Trophoblast cell (in vitro differentiated cells and primary cell): ENCODE measurements around the gene SLC6A18.
"Not testable (repeated sequence)": the region's sequence is repeated elsewhere in the genome, so short reads cannot be mapped to it uniquely, and the experiment has no call there.

Experiments used
- DNase-seq, 2 donors: peaks; one replicate each; pipeline ENCODE4 v3.0.0-alpha.2; 2016
- H2AFZ ChIP-seq: 2 replicates; pipeline ENCODE4 v1.6.1; 2013; ENCODE audit warnings: low read length, moderate library complexity, mild to moderate bottlenecking; ENCODE audit not compliant: insufficient read depth, poor library complexity
- H2AK5ac ChIP-seq: 2 replicates; pipeline ENCODE4 v1.6.1; 2013; ENCODE audit warnings: mild to moderate bottlenecking, low read length
- H2BK120ac ChIP-seq: 2 replicates; pipeline ENCODE4 v1.6.1; 2013; ENCODE audit warnings: low read length, mild to moderate bottlenecking, moderate library complexity; ENCODE audit not compliant: insufficient read depth, poor library complexity
- H2BK12ac ChIP-seq: 2 replicates; pipeline ENCODE4 v1.6.1; 2013; ENCODE audit warnings: mild to moderate bottlenecking, low read length, moderate library complexity
- H2BK5ac ChIP-seq: 2 replicates; pipeline ENCODE4 v1.6.1; 2013; ENCODE audit warnings: low read length, low read depth, moderate library complexity, mild to moderate bottlenecking; ENCODE audit not compliant: poor library complexity
- H3K14ac ChIP-seq: 2 replicates; pipeline ENCODE4 v1.6.1; 2013; ENCODE audit warnings: mild to moderate bottlenecking, low read length
- H3K18ac ChIP-seq: 2 replicates; pipeline ENCODE4 v1.6.1; 2013; ENCODE audit warnings: mild to moderate bottlenecking, low read length
- H3K23ac ChIP-seq: 2 replicates; pipeline ENCODE4 v1.6.1; 2013; ENCODE audit warnings: low read length
- H3K27ac ChIP-seq: 2 replicates; pipeline ENCODE4 v1.5.1; 2013; ENCODE audit warnings: low read depth, mild to moderate bottlenecking, inconsistent platforms, low read length, moderate library complexity
- H3K27me3 ChIP-seq: 2 replicates; pipeline ENCODE4 v1.6.1; 2013; ENCODE audit warnings: inconsistent platforms, mild to moderate bottlenecking, low read length, moderate library complexity; ENCODE audit not compliant: insufficient read depth
- H3K36me3 ChIP-seq, 2 experiments: 1 replicate in 1 of 2; 2 replicates in 1 of 2; pipeline ENCODE4 v1.6.1; 2013; ENCODE audit warnings: low read length in 2 of 2, mild to moderate bottlenecking in 2 of 2, moderate library complexity in 1 of 2; ENCODE audit not compliant: insufficient read depth in 2 of 2, control insufficient read depth in 1 of 2
- H3K4ac ChIP-seq: 2 replicates; pipeline ENCODE4 v1.6.1; 2013; ENCODE audit warnings: low read depth, mild to moderate bottlenecking, low read length, moderate library complexity
- H3K4me1 ChIP-seq, 2 experiments: 1 replicate in 1 of 2; 2 replicates in 1 of 2; pipeline ENCODE4 v1.6.1; 2013; ENCODE audit warnings: low read length in 2 of 2, mild to moderate bottlenecking in 2 of 2, moderate library complexity in 1 of 2; ENCODE audit not compliant: insufficient read depth in 2 of 2, control insufficient read depth in 1 of 2
- H3K4me2 ChIP-seq: 2 replicates; pipeline ENCODE4 v1.6.1; 2013; ENCODE audit warnings: inconsistent platforms, mild to moderate bottlenecking, low read length, moderate library complexity
- H3K4me3 ChIP-seq: 2 replicates; pipeline ENCODE4 v1.5.1; 2013; ENCODE audit warnings: mild to moderate bottlenecking, low read depth, low read length, inconsistent platforms
- H3K79me1 ChIP-seq: one replicate; pipeline ENCODE4 v1.6.1; 2013; ENCODE audit warnings: low read length
- H3K79me2 ChIP-seq: 2 replicates; pipeline ENCODE4 v1.6.1; 2013; ENCODE audit warnings: low read length, mild to moderate bottlenecking; ENCODE audit not compliant: control insufficient read depth, insufficient read depth, poor library complexity
- H3K9ac ChIP-seq: 2 replicates; pipeline ENCODE4 v1.6.1; 2013; ENCODE audit warnings: mild to moderate bottlenecking, low read length
- H3K9me3 ChIP-seq: 2 replicates; pipeline ENCODE4 v1.6.1; 2013; ENCODE audit warnings: low read depth, mild to moderate bottlenecking, control low read depth, inconsistent platforms, low read length; ENCODE audit not compliant: insufficient read depth
- H4K12ac ChIP-seq: 2 replicates; pipeline ENCODE4 v1.6.1; 2013; ENCODE audit warnings: low read depth, mild to moderate bottlenecking, low read length, moderate library complexity
- H4K8ac ChIP-seq: 2 replicates; pipeline ENCODE4 v1.6.1; 2013; ENCODE audit warnings: low read depth, mild to moderate bottlenecking, low read length, moderate library complexity
- H4K91ac ChIP-seq: one replicate; pipeline ENCODE4 v1.6.1; 2013; ENCODE audit warnings: low read depth, mild to moderate bottlenecking, low read length, moderate library complexity
- WGBS: extraction: QIAGEN DNeasy Blood & Tissue Kit; methylation state at CpG from one replicate; pipeline ENCODE4 v1.1.7; 2013; ENCODE audit warnings: missing lambda C conversion rate; ENCODE audit not compliant: insufficient read length, insufficient coverage; ENCODE audit errors: extremely low coverage; 5-methylcytosine and 5-hydroxymethylcytosine counted together

Gene SLC6A18

DNA sequence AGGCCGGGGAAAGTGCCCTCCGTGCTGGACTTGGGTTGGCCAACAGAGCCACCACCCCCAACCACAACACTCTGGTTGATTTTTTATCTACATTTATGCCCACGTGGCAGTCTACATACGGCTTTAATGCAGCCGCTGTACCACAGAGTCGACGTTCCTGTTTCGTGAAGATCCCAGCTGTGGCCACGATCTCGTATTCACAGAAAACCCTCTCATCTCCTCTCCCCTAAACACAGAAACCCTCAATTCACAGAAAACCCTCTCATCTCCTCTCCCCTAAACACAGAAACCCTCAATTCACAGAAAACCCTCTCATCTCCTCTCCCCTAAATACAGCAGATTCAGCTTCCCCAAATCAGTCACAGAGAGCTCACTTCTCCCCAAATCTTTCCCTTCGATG is 3.8 kb downstream of the SLC6A18 start:
- not testable (repeated sequence) for H3K18ac ChIP-seq, H3K9me3 ChIP-seq, H3K27me3 ChIP-seq, H2BK12ac ChIP-seq, H3K79me1 ChIP-seq, H2AK5ac ChIP-seq, H4K8ac ChIP-seq, H4K12ac ChIP-seq, H3K4me2 ChIP-seq, H3K27ac ChIP-seq, H3K9ac ChIP-seq, DNase-seq, H3K14ac ChIP-seq, H2AFZ ChIP-seq, H4K91ac ChIP-seq, H3K79me2 ChIP-seq, H3K4ac ChIP-seq, H3K23ac ChIP-seq, H3K36me3 ChIP-seq, H2BK120ac ChIP-seq, H3K4me1 ChIP-seq, H3K4me3 ChIP-seq, H2BK5ac ChIP-seq
- WGBS = no CpG with 5 or more reads among the region's 11 CpGs

DNA sequence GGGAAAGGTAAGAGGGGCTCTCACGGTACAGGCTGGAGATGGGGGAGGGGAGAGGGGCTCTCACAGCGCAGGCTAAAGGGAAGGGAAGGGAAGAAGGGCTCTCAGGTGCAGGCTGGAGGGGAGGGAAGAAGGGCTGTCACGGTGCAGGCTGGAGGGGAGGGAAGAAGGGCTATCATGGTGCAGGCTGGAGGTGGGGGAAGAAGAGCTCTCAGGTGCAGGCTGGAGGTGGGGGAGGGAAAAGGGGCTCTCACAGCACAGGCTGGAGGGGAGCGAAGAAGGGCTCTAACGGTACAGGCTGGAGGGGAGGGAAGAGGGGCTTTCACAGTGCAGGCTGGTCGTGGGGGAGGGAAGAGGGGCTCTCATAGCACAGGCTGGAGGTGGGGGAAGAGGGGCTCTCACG is 4.6 kb downstream of the SLC6A18 start:
- Histone ChIP-seq H3K79me2 (no peaks in the 10 kb centered on the region), H3K27ac (no peak overlapping the region), H3K4me3 (no peak overlapping the region), H4K8ac (no peak overlapping the region), H3K9me3 (peaks cover 5% of the 10 kb centered on the region), H3K14ac (no peak overlapping the region), H3K79me1 (no peaks in the 10 kb centered on the region), H2BK120ac (no peak overlapping the region), H3K4me2 (no peak overlapping the region), H4K91ac (no peak overlapping the region), H3K18ac (no peak overlapping the region), H2AK5ac (no peak overlapping the region), H3K4me1 (no peaks in the 10 kb centered on the region), H3K36me3 (no peaks in the 10 kb centered on the region), H2BK5ac (no peak overlapping the region), H3K27me3 (no peaks in the 10 kb centered on the region), H3K9ac (no peak overlapping the region), H4K12ac (no peak overlapping the region), H2AFZ (no peak overlapping the region), H2BK12ac (no peak overlapping the region), H3K4ac (no peak overlapping the region), H3K23ac (no peak overlapping the region)
- no peak for DNase-seq
- WGBS = no CpG with 5 or more reads among the region's 7 CpGs

DNA sequence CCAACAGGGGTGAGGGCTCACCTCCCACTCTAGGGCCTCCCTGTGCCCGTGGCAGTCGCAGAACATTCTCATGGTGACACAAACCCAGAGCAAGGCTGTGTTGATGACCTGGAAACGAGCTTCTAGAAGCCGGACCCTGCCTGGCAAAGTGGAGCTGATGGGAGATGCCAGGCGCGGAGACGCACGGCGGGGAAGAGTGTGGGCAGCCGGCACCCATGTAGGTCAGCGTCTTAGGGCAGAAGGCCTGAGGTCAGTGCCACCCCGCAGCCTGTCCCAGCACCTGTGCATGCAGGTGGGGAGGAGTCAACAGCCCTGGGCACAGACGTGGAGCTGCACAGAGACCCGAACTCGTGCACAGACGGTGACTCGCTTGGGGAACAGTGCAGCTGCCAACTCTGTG is 5.4 kb downstream of the SLC6A18 start:
- no peak overlapping the region for H2AFZ ChIP-seq
- no peaks in the 10 kb centered on the region for H3K79me2 ChIP-seq
- no peaks in the 10 kb centered on the region for H3K4me1 ChIP-seq
- no peak for DNase-seq
- H3K9me3 ChIP-seq = peaks cover 11% of the 10 kb centered on the region
- H2BK120ac ChIP-seq = no peak overlapping the region
- no peak overlapping the region for H3K4me3 ChIP-seq
- H2BK12ac ChIP-seq = no peak overlapping the region
- no peak overlapping the region for H3K4me2 ChIP-seq
- no peak overlapping the region for H3K14ac ChIP-seq
- no peak overlapping the region for H2BK5ac ChIP-seq
- no peak overlapping the region for H4K8ac ChIP-seq
- H3K23ac ChIP-seq = no peak overlapping the region
- H3K18ac ChIP-seq = no peak overlapping the region
- WGBS = no CpG with 5 or more reads among the region's 17 CpGs
- no peak overlapping the region for H3K9ac ChIP-seq
- no peaks in the 10 kb centered on the region for H3K36me3 ChIP-seq
- no peak overlapping the region for H4K12ac ChIP-seq
- H2AK5ac ChIP-seq = no peak overlapping the region
- no peaks in the 10 kb centered on the region for H3K79me1 ChIP-seq
- no peaks in the 10 kb centered on the region for H3K27me3 ChIP-seq
- no peak overlapping the region for H3K4ac ChIP-seq
- no peak overlapping the region for H3K27ac ChIP-seq
- no peak overlapping the region for H4K91ac ChIP-seq

DNA sequence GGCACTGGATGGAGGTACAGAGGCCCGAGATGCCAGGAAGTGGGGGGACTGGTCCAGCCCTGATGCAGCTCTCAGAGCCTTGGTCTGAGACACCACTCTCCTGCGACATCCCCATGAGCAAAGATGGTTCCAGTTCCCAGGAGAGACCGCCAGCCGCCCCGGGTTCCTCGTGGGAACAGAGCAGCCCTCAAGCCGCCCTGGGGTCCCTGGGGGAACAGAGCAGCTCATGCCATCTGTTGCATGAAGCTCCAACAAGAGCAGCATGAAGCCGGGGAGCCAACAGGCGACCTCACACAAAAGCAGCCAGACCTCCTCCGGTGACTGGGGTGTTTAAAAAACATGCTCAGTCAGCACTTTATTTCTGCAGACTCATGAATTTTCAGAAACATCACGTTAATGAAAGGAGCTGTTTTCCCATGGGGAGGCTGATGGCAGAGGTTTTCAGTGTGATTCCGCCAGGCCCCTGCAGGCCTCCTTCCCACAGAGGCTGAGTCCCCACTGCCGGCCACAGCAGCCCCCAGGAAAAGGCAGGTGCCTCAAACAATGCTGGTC is 6.2 kb downstream of the SLC6A18 start:
- Histone ChIP-seq H3K14ac (no peak overlapping the region), H4K8ac (no peak overlapping the region), H2BK120ac (no peak overlapping the region), H3K79me2 (no peaks in the 10 kb centered on the region), H3K79me1 (no peaks in the 10 kb centered on the region), H3K36me3 (no peaks in the 10 kb centered on the region), H3K4ac (no peak overlapping the region), H4K12ac (no peak overlapping the region), H3K4me3 (no peak overlapping the region), H3K9me3 (peaks cover 13% of the 10 kb centered on the region), H3K27ac (no peak overlapping the region), H3K4me2 (no peak overlapping the region), H2BK5ac (no peak overlapping the region), H4K91ac (no peak overlapping the region), H3K27me3 (no peaks in the 10 kb centered on the region), H3K18ac (no peak overlapping the region), H2BK12ac (no peak overlapping the region), H2AFZ (no peak overlapping the region), H2AK5ac (no peak overlapping the region), H3K9ac (no peak overlapping the region), H3K23ac (no peak overlapping the region), H3K4me1 (no peaks in the 10 kb centered on the region)
- no peak for DNase-seq
- no CpG with 5 or more reads among the region's 13 CpGs for WGBS
